SU-DHL-6 (cell line): ENCODE data around the gene KIF24.
"Not testable (repeated sequence)": the region's sequence is repeated elsewhere in the genome, so short reads cannot be mapped to it uniquely, and the experiment has no call there.

Experiments
- H2AFZ ChIP-seq: fragments of 200-600 bp; sonication (generic); 2 replicates; pipeline ENCODE4 v1.6.1; 2014; ENCODE audit warnings: low read depth, mild to moderate bottlenecking, moderate library complexity, mixed read lengths, antibody characterized with exemption, low read length; ENCODE audit not compliant: severe bottlenecking
- H3F3A ChIP-seq: fragments of 200-600 bp; shearing (Covaris generic); 2 replicates; pipeline ENCODE4 v1.6.0; 2016; ENCODE audit warnings: antibody characterized with exemption, mild to moderate bottlenecking; ENCODE audit not compliant: insufficient read depth
- H3K27ac ChIP-seq: fragments of 200-600 bp; sonication (generic); 2 replicates; pipeline ENCODE4 v1.5.1; 2016; ENCODE audit warnings: low read depth, mild to moderate bottlenecking, low read length, moderate library complexity, mixed read lengths
- H3K27me3 ChIP-seq: fragments of 200-600 bp; sonication (generic), shearing (Covaris generic); 2 replicates; pipeline ENCODE4 v1.6.0; 2014; ENCODE audit warnings: mild to moderate bottlenecking, low read length
- H3K36me3 ChIP-seq: fragments of 200-600 bp; sonication (generic); 2 replicates; pipeline ENCODE4 v1.6.1; 2014; ENCODE audit warnings: mild to moderate bottlenecking, low read length, mixed read lengths
- H3K4me2 ChIP-seq: fragments of 300-600, 200-600 bp; shearing (Covaris generic), sonication (generic); 2 replicates; pipeline ENCODE4 v1.6.0; 2014; ENCODE audit warnings: low read length, low read depth, mild to moderate bottlenecking; ENCODE audit not compliant: poor library complexity, severe bottlenecking
- H3K4me3 ChIP-seq: fragments of 200-600 bp; sonication (generic); 2 replicates; pipeline ENCODE4 v1.5.1; 2014; ENCODE audit warnings: antibody characterized with exemption, low read length, mild to moderate bottlenecking, mixed read lengths; ENCODE audit not compliant: insufficient read depth, poor library complexity, severe bottlenecking
- H3K79me2 ChIP-seq: fragments of 200-600 bp; sonication (generic); 2 replicates; pipeline ENCODE4 v1.6.1; 2014; ENCODE audit warnings: mild to moderate bottlenecking, low read length, moderate library complexity; ENCODE audit not compliant: insufficient read depth
- H3K9ac ChIP-seq: fragments of 200-600 bp; sonication (generic); 2 replicates; pipeline ENCODE4 v1.7.0; 2014; ENCODE audit warnings: mild to moderate bottlenecking, low read length
- H3K9me2 ChIP-seq: fragments of 200-600 bp; sonication (generic); replicated peaks from 2 replicates; pipeline ENCODE4 v1.6.1; 2014; ENCODE audit warnings: low read length; ENCODE audit not compliant: insufficient read depth
- H3K9me3 ChIP-seq: fragments of 200-600 bp; sonication (generic); 2 replicates; pipeline ENCODE4 v1.6.1; 2014; ENCODE audit warnings: low read length, mixed read lengths; ENCODE audit not compliant: insufficient read depth
- H4K20me1 ChIP-seq: fragments of 200-600 bp; sonication (generic); 2 replicates; pipeline ENCODE4 v1.6.1; 2014; ENCODE audit warnings: low read depth, mild to moderate bottlenecking, antibody characterized with exemption, low read length, moderate library complexity, mixed read lengths
- CTCF ChIP-seq: fragments of 200-600 bp; sonication (generic); IDR thresholded peaks from one replicate; pipeline ENCODE4 v1.5.1; 2017; ENCODE audit warnings: antibody characterized with exemption, mild to moderate bottlenecking, low read length, moderate library complexity; ENCODE audit not compliant: insufficient read depth, poor library complexity, severe bottlenecking
- EZH2phosphoT487 ChIP-seq: fragments of 200-600 bp; sonication (generic), shearing (Covaris generic); conservative IDR thresholded peaks from 2 replicates; pipeline ENCODE4 v1.6.1; 2018; ENCODE audit warnings: mild to moderate bottlenecking, antibody characterized with exemption, low read length, moderate library complexity, mixed read lengths

The KIF24 gene

GRCh38 chr9:34365282-34365681 is 36.2 kb upstream of the KIF24 start:
- H3K9me3 ChIP-seq, result peaks cover 7% of the 10 kb centered on the region; the same call in 1 of the 2 replicates
- no peak overlapping the region for H3K4me2 ChIP-seq
- H3K9me2 ChIP-seq, result no peaks in the 10 kb centered on the region
- no peak overlapping the region for H3K27ac ChIP-seq
- TF ChIP-seq CTCF (no peak), EZH2phosphoT487 (no peak)
- no peaks in the 10 kb centered on the region for H3K79me2 ChIP-seq
- no peak overlapping the region for H2AFZ ChIP-seq
- H3K4me3 ChIP-seq, result no peak overlapping the region
- H3K36me3 ChIP-seq, result no peaks in the 10 kb centered on the region
- H3F3A ChIP-seq, result no peaks in the 10 kb centered on the region
- H3K9ac ChIP-seq, result no peak overlapping the region
- no peaks in the 10 kb centered on the region for H3K27me3 ChIP-seq
- H4K20me1 ChIP-seq, result no peaks in the 10 kb centered on the region

GRCh38 chr9:34363619-34364351 is 34.7 kb upstream of the KIF24 start:
- Histone ChIP-seq H3K9me2 (no peaks in the 10 kb centered on the region), H3K9me3 (peaks cover 7% of the 10 kb centered on the region; the same call in 1 of the 2 replicates), H2AFZ (no peak overlapping the region), H3K27ac (no peak overlapping the region), H4K20me1 (no peaks in the 10 kb centered on the region), H3F3A (no peaks in the 10 kb centered on the region), H3K36me3 (no peaks in the 10 kb centered on the region), H3K79me2 (no peaks in the 10 kb centered on the region), H3K4me3 (no peak overlapping the region), H3K9ac (no peak overlapping the region), H3K27me3 (no peaks in the 10 kb centered on the region), H3K4me2 (no peak overlapping the region)
- no peak for TF ChIP-seq CTCF
- no peak for TF ChIP-seq EZH2phosphoT487

- Histone ChIP-seq H4K20me1 (no peaks in the 10 kb centered on the region), H3K27ac (no peak overlapping the region), H3F3A (no peaks in the 10 kb centered on the region), H3K79me2 (no peaks in the 10 kb centered on the region), H3K36me3 (no peaks in the 10 kb centered on the region), H3K9me2 (no peaks in the 10 kb centered on the region), H3K4me2 (no peak overlapping the region), H3K9me3 (peaks cover 3% of the 10 kb centered on the region; the same call in 1 of the 2 replicates), H3K27me3 (no peaks in the 10 kb centered on the region), H2AFZ (no peak overlapping the region), H3K4me3 (no peak overlapping the region), H3K9ac (no peak overlapping the region)
- TF ChIP-seq CTCF, result no peak
- no peak for TF ChIP-seq EZH2phosphoT487
Observed at GRCh38 chr9:34362614-34363214, 33.6 kb upstream of the KIF24 start.

- H3K9me3 ChIP-seq, H3K4me2 ChIP-seq, H3K36me3 ChIP-seq, H3K27me3 ChIP-seq, H3K27ac ChIP-seq, H3K4me3 ChIP-seq, H3F3A ChIP-seq, H3K9ac ChIP-seq, H3K9me2 ChIP-seq, H4K20me1 ChIP-seq, H2AFZ ChIP-seq, H3K79me2 ChIP-seq: not testable (repeated sequence)
Observed at GRCh38 chr9:34352957-34353356, 23.9 kb upstream of the KIF24 start.

GRCh38 chr9:34352122-34352652 is 23.1 kb upstream of the KIF24 start:
- not testable (repeated sequence) for H3K9me2 ChIP-seq, H3K4me2 ChIP-seq, H3K9ac ChIP-seq, H3K27me3 ChIP-seq, H3K9me3 ChIP-seq, H3K27ac ChIP-seq, H3K4me3 ChIP-seq, H4K20me1 ChIP-seq, H2AFZ ChIP-seq, H3K79me2 ChIP-seq, H3F3A ChIP-seq, H3K36me3 ChIP-seq
